Neural cell (in vitro differentiated cells): Measurements from ENCODE around the gene ADCY6.

ENCODE experiments used
- CTCF ChIP-seq: fragments of 450-650 bp; IDR thresholded peaks from 2 replicates; pipeline ENCODE4 v1.5.1; 2014; ENCODE audit warnings: antibody characterized with exemption, mild to moderate bottlenecking, moderate library complexity; ENCODE audit not compliant: poor library complexity, severe bottlenecking
- EP300 ChIP-seq: fragments of 450-650 bp; conservative IDR thresholded peaks from 2 replicates; pipeline ENCODE4 v1.6.1; 2014; ENCODE audit warnings: antibody characterized with exemption, mild to moderate bottlenecking, moderate library complexity; ENCODE audit not compliant: poor library complexity, severe bottlenecking
- MXI1 ChIP-seq: fragments of 450-650 bp; conservative IDR thresholded peaks from 2 replicates; pipeline ENCODE4 v1.6.1; 2014; ENCODE audit warnings: antibody characterized with exemption, mild to moderate bottlenecking; ENCODE audit not compliant: poor library complexity, severe bottlenecking
- SMC3 ChIP-seq: fragments of 450-650 bp; conservative IDR thresholded peaks from 2 replicates; pipeline ENCODE4 v1.6.1; 2014; ENCODE audit warnings: antibody characterized with exemption, mild to moderate bottlenecking, moderate library complexity; ENCODE audit not compliant: poor library complexity

DNA sequence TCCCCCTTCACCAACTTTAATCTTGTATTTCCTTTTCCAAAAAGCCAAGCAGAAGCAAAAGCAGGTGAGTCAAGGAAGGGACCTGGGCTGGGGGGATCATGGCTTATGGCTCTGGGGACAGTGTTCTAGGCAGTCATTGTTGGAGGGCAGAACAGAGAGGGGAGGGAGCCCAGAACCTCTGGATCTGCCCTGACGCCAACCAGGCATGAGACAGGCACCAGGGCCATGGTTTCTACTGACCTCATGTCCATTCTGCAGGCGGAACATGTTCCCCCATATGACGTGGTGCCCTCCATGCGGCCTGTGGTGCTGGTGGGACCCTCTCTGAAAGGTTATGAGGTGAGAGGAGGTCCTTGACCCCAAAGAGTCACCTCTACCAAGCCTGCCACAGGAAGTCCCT, 36.0 kb upstream of the ADCY6 start:
- TF ChIP-seq SMC3 (no peak), MXI1 (no peak), CTCF (no peak), EP300 (no peak)
